Tibial nerve (tissue), 3 donors: ENCODE data around the gene BRD7.

Source experiments
- POLR2A ChIP-seq, 2 donors: fragments of 450-650 bp; IDR thresholded peaks; one replicate each; pipeline ENCODE4 v1.6.1; 2017; ENCODE audit warnings: antibody characterized with exemption in 2 of 2, mild to moderate bottlenecking in 2 of 2, moderate library complexity in 2 of 2
- TF ChIP-seq, protein P1 (sequence below), 5 experiments: fragments of 200-600 bp in 3 of 5; fragments of 450-650 bp in 2 of 5; sonication (generic) in 3 of 5; IDR thresholded peaks; one replicate each; pipeline ENCODE4 v1.5.1; 2016 to 2019; ENCODE audit warnings: antibody characterized with exemption in 5 of 5, mild to moderate bottlenecking in 3 of 5, moderate library complexity in 2 of 5

DNA sequence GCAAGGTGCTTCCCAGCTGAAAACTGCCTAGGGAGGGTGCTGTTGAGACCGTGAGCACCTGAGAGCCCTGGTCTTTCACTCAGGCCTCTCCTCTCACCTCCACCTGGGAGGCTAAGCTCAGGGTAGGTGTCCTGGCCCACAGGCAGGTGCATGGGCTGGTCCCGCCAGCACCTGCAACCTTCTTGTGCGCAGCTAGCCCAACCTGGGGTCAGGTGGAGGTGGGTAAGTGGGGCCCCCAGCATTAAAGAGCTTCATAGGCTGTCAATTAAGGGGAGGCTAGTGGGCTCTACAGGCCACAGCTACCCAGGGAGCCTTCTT lies 93.7 kb downstream of the BRD7 start:
- TF ChIP-seq, protein P1, sequence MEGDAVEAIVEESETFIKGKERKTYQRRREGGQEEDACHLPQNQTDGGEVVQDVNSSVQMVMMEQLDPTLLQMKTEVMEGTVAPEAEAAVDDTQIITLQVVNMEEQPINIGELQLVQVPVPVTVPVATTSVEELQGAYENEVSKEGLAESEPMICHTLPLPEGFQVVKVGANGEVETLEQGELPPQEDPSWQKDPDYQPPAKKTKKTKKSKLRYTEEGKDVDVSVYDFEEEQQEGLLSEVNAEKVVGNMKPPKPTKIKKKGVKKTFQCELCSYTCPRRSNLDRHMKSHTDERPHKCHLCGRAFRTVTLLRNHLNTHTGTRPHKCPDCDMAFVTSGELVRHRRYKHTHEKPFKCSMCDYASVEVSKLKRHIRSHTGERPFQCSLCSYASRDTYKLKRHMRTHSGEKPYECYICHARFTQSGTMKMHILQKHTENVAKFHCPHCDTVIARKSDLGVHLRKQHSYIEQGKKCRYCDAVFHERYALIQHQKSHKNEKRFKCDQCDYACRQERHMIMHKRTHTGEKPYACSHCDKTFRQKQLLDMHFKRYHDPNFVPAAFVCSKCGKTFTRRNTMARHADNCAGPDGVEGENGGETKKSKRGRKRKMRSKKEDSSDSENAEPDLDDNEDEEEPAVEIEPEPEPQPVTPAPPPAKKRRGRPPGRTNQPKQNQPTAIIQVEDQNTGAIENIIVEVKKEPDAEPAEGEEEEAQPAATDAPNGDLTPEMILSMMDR (IDR thresholded peaks at IDR 0.05), result no peak
- TF ChIP-seq POLR2A (IDR thresholded peaks at IDR 0.05), result no peak
